Measurements from ENCODE around the gene CTDNEP1. TPM values are rescaled to one million over a fixed set of nuclear protein-coding genes. Genes with fewer than 3 reads are reported as not detected.

The CTDNEP1 gene
- total and polyA plus RNA-seq, 7 donors: 171 to 332 (median 217) TPM

DNA sequence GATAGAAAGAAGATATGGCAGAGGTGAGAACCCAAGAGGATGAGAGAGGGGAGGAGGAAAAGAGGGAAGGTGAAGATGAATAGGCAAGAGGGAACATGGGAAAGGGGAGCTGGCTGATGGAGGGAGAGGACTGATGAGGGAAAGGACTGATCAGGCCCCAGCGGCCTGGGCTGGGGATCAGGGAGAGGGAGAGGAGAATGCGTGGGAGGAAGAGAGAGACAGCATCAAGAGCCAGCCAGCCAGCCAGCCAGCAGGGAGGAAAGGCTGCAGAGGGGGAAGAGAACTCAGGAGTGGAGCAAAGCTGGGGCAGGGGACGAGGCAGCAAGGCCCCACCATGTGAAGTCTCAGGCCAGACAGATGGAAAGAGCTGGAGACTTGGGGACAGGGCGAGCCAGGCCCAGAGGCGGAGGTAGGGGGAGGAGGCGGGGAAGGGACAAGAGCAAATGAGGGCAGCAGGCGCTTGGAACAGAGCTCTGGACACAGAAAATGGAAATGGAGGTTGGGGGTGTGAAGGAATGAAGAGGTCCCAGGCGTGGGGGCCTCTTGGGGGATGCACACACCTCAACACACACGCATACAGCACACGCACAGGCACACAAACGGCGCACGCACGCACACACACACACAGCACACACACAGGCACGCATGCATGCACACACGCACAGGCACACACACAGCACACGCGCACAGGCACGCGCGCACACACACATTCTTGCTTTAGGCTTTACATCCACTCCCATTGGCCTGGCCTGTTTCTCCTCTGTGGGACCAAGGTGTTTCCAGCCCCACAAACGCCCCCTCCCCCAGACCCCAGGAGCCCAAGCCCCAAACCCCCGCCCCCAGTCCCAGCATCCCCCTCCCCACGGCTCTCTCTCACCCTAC, 44.2 kb downstream of the CTDNEP1 start:
- no peak overlapping the region for H3K4me3 ChIP-seq
- no peaks in the 10 kb centered on the region for H3K9me3 ChIP-seq
- ATAC-seq: no peak
- no peak for DNase-seq
- peaks cover 0 to 6% of the 10 kb centered on the region in 2 donors for H3K36me3 ChIP-seq (ENCODE audit: insufficient read depth in 1 of 2, low read depth in 1 of 2)
- intact Hi-C loops (cut with DNase I): no loop called here
- H3K27me3 ChIP-seq (ENCODE audit: insufficient read depth in 3 of 3, low read length in 2 of 3): peaks cover 0 to 23% (median 3%) of the 10 kb centered on the region in 3 donors
- 82 to 86% (median 82%) methylated on average over 17 to 24 of the region's 24 CpGs for WGBS, 3 donors
- TF ChIP-seq, protein P1, sequence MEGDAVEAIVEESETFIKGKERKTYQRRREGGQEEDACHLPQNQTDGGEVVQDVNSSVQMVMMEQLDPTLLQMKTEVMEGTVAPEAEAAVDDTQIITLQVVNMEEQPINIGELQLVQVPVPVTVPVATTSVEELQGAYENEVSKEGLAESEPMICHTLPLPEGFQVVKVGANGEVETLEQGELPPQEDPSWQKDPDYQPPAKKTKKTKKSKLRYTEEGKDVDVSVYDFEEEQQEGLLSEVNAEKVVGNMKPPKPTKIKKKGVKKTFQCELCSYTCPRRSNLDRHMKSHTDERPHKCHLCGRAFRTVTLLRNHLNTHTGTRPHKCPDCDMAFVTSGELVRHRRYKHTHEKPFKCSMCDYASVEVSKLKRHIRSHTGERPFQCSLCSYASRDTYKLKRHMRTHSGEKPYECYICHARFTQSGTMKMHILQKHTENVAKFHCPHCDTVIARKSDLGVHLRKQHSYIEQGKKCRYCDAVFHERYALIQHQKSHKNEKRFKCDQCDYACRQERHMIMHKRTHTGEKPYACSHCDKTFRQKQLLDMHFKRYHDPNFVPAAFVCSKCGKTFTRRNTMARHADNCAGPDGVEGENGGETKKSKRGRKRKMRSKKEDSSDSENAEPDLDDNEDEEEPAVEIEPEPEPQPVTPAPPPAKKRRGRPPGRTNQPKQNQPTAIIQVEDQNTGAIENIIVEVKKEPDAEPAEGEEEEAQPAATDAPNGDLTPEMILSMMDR (IDR thresholded peaks at IDR 0.05): no peak
- no peak overlapping the region for H3K27ac ChIP-seq
- peaks cover 7% of the 10 kb centered on the region for H3K4me1 ChIP-seq

DNA sequence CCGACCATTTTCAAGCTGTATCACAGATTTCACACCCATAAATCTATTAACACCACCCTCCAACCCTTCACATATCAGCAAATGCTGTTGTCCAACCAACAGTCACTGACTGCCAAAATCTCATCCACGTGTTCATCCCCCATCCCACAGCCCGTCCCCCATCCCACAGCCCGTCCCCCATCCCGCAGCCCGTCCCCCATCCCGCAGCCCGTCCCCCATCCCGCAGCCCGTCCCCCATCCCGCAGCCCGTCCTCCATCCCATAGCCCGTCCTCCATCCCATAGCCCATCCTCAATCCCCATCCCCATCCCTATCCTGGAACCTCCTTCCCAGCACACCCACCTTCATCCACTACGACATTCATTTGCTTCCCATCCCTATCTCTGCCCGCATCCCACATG, 46.0 kb downstream of the CTDNEP1 start:
- Histone ChIP-seq H3K4me1 (peaks cover 7% of the 10 kb centered on the region), H3K27me3 (ENCODE audit: insufficient read depth in 3 of 3, low read length in 2 of 3) (peaks cover 0 to 16% (median 1%) of the 10 kb centered on the region in 3 donors), H3K9me3 (no peaks in the 10 kb centered on the region), H3K4me3 (peak overlapping the region; percentile 65), H3K27ac (no peak overlapping the region), H3K36me3 (ENCODE audit: insufficient read depth in 1 of 2, low read depth in 1 of 2) (peaks cover 0 to 10% of the 10 kb centered on the region in 2 donors)
- peak in 1 of 2 donors; percentile 9 for DNase-seq
- TF ChIP-seq, protein P1 (IDR thresholded peaks at IDR 0.05): no peak
- WGBS, 3 donors: 29 to 38% (median 37%) methylated on average over 14 to 15 of the region's 15 CpGs
- ATAC-seq: no peak
- intact Hi-C loops (cut with DNase I): no loop called here

DNA sequence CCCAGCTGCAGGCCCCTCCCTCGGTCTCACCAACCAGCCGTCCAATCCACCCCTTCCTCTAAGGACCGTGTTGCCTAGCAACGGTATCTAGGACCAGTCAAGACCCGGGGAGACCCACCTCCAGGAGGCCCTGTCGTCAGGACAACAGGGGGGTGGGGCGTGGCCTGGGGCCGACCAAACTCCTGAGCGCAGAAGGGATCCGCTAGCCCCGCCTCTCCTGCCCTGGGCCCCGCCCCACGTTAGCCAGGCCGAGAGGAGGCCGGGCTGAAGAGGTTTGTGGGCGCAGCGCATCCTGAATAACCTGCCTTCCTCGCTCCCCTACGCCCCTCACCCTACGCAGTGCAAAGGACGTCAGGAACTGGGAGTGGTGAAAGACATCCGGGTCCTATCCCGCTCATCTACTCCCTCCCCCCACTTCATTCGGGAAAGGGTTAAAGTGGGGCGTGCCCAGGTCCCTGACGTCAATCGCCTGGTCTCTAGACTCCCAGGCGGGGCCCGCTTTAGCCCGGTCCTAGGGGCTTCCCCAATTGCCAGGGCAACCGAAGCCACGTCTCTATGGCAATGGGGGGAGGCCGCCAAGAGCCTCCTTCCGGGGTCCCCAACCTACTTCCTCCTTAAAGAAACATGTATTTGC, 46.6 kb downstream of the CTDNEP1 start:
- H3K27ac ChIP-seq: peak overlapping the region; percentile 30
- intact Hi-C loops (cut with DNase I): no loop called here
- DNase-seq (peak; percentile 82 to 90), ATAC-seq (peak; percentile 61 to 83 (median 70))
- peak overlapping the region; percentile 65 for H3K4me3 ChIP-seq
- 2 to 7% (median 3%) methylated on average over 34 of the region's 34 CpGs for WGBS, 3 donors
- peaks cover 0 to 16% (median 1%) of the 10 kb centered on the region in 3 donors for H3K27me3 ChIP-seq (ENCODE audit: insufficient read depth in 3 of 3, low read length in 2 of 3)
- peaks cover 0 to 10% of the 10 kb centered on the region in 2 donors for H3K36me3 ChIP-seq (ENCODE audit: insufficient read depth in 1 of 2, low read depth in 1 of 2)
- no peaks in the 10 kb centered on the region for H3K9me3 ChIP-seq
- TF ChIP-seq, protein P1 (IDR thresholded peaks at IDR 0.05): no peak
- H3K4me1 ChIP-seq: peaks cover 7% of the 10 kb centered on the region

- Histone ChIP-seq H3K9me3 (no peaks in the 10 kb centered on the region), H3K36me3 (ENCODE audit: insufficient read depth in 1 of 2, low read depth in 1 of 2) (peaks cover 0 to 10% of the 10 kb centered on the region in 2 donors), H3K27ac (no peak overlapping the region), H3K4me1 (peaks cover 7% of the 10 kb centered on the region), H3K27me3 (ENCODE audit: insufficient read depth in 3 of 3, low read length in 2 of 3) (peaks cover 0 to 16% (median 1%) of the 10 kb centered on the region in 3 donors), H3K4me3 (peak overlapping the region; percentile 65)
- ATAC-seq: peak in 1 of 4 donors; percentile 15
- no peak for DNase-seq
- intact Hi-C loops (cut with DNase I): no loop called here
- TF ChIP-seq, protein P1 (IDR thresholded peaks at IDR 0.05): no peak
- 69 to 75% (median 72%) methylated on average over 15 of the region's 15 CpGs for WGBS, 3 donors
Measured at GRCh38 chr17:7204336-7204735, 47.2 kb downstream of the CTDNEP1 start.
